GM12875 (cell line): ENCODE data around the gene HRH2.

ENCODE experiments used
- H3K4me3 ChIP-seq: one replicate; pipeline ENCODE4 v1.5.1; 2011; ENCODE audit warnings: low read depth, low read length, control low read depth
- CTCF ChIP-seq: IDR thresholded peaks from 2 replicates; pipeline ENCODE4 v1.5.1; 2011; ENCODE audit warnings: low read depth, mild to moderate bottlenecking, control low read depth, inconsistent platforms, low read length, moderate library complexity, borderline replicate concordance; ENCODE audit not compliant: insufficient read depth

HRH2 gene

GRCh38 chr5:175677571-175677970, 19.7 kb downstream of the HRH2 start:
- TF ChIP-seq CTCF, result no peak
- no peak overlapping the region for H3K4me3 ChIP-seq

- no peak for TF ChIP-seq CTCF
- no peak overlapping the region for H3K4me3 ChIP-seq
Measured at GRCh38 chr5:175678074-175678473, 20.2 kb downstream of the HRH2 start.

DNA sequence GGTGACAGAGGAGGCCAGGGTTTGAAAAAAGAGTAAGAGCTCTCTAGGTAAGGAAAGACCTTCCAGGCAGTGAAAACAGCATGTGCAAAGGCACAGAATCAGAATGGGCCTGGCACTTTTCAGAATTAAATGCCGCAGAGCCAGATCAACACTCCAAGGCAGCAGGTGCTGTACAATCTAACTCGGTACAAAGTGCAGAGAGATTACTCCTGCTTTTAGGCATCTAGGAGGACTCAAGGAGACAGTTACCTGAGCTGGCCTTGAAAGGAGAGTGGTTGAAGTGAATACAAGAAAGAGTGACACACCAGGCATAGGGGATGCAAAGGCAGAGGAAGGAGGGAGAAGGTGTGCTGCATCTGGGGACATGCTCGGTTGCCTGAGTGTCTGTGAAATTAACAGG, 21.5 kb downstream of the HRH2 start:
- no peak for TF ChIP-seq CTCF
- H3K4me3 ChIP-seq, result no peak overlapping the region

DNA sequence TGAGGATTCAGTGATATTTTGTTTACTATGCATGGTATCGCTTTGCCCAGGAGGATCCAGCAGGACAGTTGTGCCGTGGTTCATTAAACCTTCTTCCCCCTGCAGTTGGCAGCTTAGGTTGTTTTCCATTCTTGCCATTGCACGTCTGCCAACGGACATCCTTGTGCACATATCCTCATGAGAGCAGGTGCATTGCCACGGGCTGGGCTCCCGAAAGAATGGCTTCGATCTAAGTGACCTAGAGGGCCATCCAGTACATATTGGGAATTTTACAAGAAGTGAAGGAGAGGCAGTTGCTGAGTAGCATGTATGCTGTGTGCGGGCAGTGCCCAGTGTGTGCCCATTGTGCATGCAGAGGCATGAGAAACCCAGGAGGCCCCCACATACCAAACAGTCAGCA, 22.1 kb downstream of the HRH2 start:
- TF ChIP-seq CTCF, result no peak
- no peak overlapping the region for H3K4me3 ChIP-seq

DNA sequence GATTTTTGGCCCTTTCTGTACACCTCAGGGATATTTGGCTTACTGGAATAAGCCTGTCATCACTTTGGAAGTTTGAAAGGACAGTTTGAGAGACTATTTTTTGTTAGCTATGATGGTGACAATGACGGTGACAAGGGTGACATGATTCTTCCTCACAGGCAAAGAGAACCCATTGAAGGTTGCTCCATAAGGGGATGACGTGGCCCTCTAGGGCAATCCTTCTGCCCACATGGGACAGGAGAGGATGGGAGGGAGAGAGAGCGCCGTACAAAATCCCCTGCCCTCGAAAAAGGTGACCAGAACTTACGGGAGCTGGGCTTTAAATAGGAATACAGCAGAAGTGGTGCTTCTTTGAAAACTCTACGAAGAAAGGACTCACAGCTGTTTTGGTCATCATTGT, 22.6 kb downstream of the HRH2 start:
- TF ChIP-seq CTCF, result no peak
- H3K4me3 ChIP-seq, result no peak overlapping the region

- no peak overlapping the region for H3K4me3 ChIP-seq
- TF ChIP-seq CTCF, result no peak
Measured at GRCh38 chr5:175681045-175681967, 23.4 kb downstream of the HRH2 start.

DNA sequence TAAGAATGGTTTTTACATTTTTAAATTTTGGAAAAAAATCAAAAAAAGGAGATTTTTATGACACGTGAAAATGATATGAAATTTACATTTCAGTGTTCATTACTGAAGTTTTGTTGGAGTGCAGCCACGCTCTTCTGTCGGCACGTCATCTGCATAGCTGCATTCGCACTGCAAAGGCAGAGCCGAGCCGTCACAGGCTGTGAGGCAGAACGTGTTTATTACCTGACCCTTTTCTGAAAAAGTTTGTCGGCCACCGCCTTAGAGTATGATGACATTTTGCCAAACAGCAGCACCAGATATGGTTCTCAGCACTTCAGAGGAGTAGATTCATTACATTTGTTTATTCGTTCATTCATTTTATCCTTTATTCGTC, 24.1 kb downstream of the HRH2 start:
- TF ChIP-seq CTCF, result no peak
- no peak overlapping the region for H3K4me3 ChIP-seq
